ENCODE results near the gene ENO2. TPM values are rescaled to one million over a fixed set of nuclear protein-coding genes. Genes with fewer than 3 reads are reported as not detected.

The ENO2 gene
- total and polyA plus RNA-seq, 2 donors (not counting 1 experiment from before 2014, with no cell fraction given), result 20.3 to 43.0 TPM

DNA sequence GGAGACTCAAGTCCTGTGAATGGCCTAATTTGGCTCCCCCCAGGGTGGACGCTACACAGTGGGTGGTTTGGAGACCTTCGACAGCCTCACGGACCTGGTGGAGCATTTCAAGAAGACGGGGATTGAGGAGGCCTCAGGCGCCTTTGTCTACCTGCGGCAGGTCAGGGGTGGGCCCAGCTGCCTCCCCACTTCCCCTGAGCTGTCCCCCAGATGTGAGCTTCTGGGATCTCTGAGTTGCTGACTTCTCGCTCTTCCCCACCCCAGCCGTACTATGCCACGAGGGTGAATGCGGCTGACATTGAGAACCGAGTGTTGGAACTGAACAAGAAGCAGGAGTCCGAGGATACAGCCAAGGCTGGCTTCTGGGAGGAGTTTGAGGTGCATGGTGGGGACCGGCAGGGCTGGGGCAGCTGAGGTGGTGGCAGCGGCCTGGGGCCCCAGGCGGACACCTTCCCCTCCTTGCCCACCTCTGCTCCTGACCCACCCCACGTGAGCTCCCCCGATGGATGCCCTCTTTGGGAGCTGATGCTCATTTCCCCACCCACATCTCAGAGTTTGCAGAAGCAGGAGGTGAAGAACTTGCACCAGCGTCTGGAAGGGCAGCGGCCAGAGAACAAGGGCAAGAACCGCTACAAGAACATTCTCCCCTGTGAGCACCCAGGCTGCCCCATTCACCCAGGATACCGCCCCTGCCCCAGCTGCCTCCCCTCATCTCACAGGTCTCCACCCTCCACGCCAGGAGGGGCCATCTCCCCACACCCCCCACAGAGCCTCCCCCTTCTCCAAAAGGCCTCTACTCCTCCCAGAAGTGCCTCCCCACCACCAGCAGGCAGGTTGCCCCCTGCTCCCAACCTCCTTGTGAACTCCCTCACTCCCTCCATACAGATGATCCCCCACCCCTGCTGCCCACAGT is 41.0 kb downstream of the ENO2 start:
- Histone ChIP-seq H3K9me3 (ENCODE audit: control insufficient read depth, insufficient read depth, low read depth, low read length) (no peaks in the 10 kb centered on the region), H4K20me1 (ENCODE audit: control insufficient read depth, extremely low read depth, insufficient read depth, low read length) (no peaks in the 10 kb centered on the region), H3K27me3 (ENCODE audit: control insufficient read depth, insufficient read depth, low read length) (no peaks in the 10 kb centered on the region), H3K36me3 (ENCODE audit: control insufficient read depth, insufficient read depth, low read length) (no peaks in the 10 kb centered on the region), H3K4me2 (ENCODE audit: extremely low read depth, insufficient read depth, low read length) (no peak overlapping the region), H3K4me1 (ENCODE audit: control insufficient read depth, extremely low read depth, insufficient read depth, low read length) (no peaks in the 10 kb centered on the region), H2AFZ (ENCODE audit: low read length) (no peak overlapping the region), H3K4me3 (replicated peaks in 1 of 4; ENCODE audit: control extremely low read depth in 1 of 4, insufficient read depth in 1 of 4, low read depth in 3 of 4, low read length in 4 of 4) (no peak overlapping the region), H3K9ac (ENCODE audit: insufficient read depth, low read length) (no peak overlapping the region), H3K79me2 (ENCODE audit: control insufficient read depth, insufficient read depth, low read length) (no peaks in the 10 kb centered on the region), H3K27ac (ENCODE audit: insufficient read depth, low read length) (no peak overlapping the region)
- TF ChIP-seq, protein P1, sequence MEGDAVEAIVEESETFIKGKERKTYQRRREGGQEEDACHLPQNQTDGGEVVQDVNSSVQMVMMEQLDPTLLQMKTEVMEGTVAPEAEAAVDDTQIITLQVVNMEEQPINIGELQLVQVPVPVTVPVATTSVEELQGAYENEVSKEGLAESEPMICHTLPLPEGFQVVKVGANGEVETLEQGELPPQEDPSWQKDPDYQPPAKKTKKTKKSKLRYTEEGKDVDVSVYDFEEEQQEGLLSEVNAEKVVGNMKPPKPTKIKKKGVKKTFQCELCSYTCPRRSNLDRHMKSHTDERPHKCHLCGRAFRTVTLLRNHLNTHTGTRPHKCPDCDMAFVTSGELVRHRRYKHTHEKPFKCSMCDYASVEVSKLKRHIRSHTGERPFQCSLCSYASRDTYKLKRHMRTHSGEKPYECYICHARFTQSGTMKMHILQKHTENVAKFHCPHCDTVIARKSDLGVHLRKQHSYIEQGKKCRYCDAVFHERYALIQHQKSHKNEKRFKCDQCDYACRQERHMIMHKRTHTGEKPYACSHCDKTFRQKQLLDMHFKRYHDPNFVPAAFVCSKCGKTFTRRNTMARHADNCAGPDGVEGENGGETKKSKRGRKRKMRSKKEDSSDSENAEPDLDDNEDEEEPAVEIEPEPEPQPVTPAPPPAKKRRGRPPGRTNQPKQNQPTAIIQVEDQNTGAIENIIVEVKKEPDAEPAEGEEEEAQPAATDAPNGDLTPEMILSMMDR (conservative IDR thresholded peaks at IDR 0.05 in 1 of 2, IDR thresholded peaks at IDR 0.05 in 1 of 2; ENCODE audit: low read depth in 1 of 2, low read length in 2 of 2), result no peak
- DNase-seq (ENCODE audit: low read depth in 2 of 2), result no peak

DNA sequence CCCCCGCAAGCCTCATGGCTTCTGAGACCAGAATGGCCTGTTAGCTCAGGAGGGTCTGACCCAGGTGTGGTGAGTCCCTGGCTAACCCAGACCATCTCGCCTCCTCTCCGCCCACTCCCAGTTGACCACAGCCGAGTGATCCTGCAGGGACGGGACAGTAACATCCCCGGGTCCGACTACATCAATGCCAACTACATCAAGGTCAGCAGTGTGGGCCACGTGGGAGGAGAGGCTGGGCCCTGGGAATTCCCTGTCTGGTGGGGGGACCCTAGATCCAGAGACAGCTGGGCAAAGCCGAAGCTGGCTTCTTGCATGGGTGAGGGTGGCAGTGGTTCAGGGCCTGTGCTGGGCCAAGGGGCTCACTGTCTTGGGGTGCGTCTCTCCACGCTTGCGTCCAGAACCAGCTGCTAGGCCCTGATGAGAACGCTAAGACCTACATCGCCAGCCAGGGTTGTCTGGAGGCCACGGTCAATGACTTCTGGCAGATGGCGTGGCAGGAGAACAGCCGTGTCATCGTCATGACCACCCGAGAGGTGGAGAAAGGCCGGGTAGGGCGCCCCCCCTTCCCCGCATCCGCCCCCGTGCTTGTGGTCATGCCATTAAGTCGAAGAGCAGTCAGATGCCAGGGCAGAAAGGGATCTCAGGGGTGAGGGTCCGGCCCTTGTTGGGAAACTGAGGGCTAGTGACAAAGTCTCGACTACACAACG is 41.8 kb downstream of the ENO2 start:
- Histone ChIP-seq H2AFZ (ENCODE audit: low read length) (no peak overlapping the region), H3K4me1 (ENCODE audit: control insufficient read depth, extremely low read depth, insufficient read depth, low read length) (no peaks in the 10 kb centered on the region), H3K9ac (ENCODE audit: insufficient read depth, low read length) (no peak overlapping the region), H3K9me3 (ENCODE audit: control insufficient read depth, insufficient read depth, low read depth, low read length) (no peaks in the 10 kb centered on the region), H3K79me2 (ENCODE audit: control insufficient read depth, insufficient read depth, low read length) (no peaks in the 10 kb centered on the region), H3K27me3 (ENCODE audit: control insufficient read depth, insufficient read depth, low read length) (no peaks in the 10 kb centered on the region), H3K27ac (ENCODE audit: insufficient read depth, low read length) (no peak overlapping the region), H3K36me3 (ENCODE audit: control insufficient read depth, insufficient read depth, low read length) (no peaks in the 10 kb centered on the region), H4K20me1 (ENCODE audit: control insufficient read depth, extremely low read depth, insufficient read depth, low read length) (no peaks in the 10 kb centered on the region), H3K4me3 (replicated peaks in 1 of 4; ENCODE audit: control extremely low read depth in 1 of 4, insufficient read depth in 1 of 4, low read depth in 3 of 4, low read length in 4 of 4) (no peak overlapping the region), H3K4me2 (ENCODE audit: extremely low read depth, insufficient read depth, low read length) (no peak overlapping the region)
- no peak for TF ChIP-seq EZH2 (IDR thresholded peaks at IDR 0.05; ENCODE audit: low read length, missing control alignments)
- TF ChIP-seq, protein P1 (conservative IDR thresholded peaks at IDR 0.05 in 1 of 2, IDR thresholded peaks at IDR 0.05 in 1 of 2; ENCODE audit: low read depth in 1 of 2, low read length in 2 of 2), result no peak
- no peak for DNase-seq (ENCODE audit: low read depth in 2 of 2)

DNA sequence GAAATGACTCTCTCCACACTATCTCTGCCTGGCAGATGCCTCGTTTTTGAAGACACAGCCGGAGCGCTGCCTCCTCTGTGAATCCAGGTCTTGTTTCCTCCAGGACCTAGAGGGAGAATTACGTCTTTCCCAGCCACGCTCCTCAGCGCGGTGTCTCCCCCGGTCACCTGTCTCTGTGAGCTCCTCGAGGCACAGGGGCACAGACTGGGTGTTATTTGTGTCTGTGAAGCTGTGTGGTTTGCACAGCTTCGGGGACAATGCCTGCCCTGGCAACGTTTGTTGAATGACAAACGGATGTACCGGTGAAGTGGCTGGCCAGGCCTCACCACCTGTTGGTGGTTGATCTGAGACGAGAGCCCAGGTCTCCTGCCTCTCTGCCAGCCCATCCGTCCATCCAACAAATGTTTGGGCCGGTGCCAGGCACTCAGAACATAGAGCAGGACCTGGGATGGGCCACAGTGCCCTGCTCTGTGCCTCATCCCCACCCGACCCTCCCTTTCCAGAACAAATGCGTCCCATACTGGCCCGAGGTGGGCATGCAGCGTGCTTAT is 42.8 kb downstream of the ENO2 start:
- Histone ChIP-seq H3K27me3 (ENCODE audit: control insufficient read depth, insufficient read depth, low read length) (no peaks in the 10 kb centered on the region), H4K20me1 (ENCODE audit: control insufficient read depth, extremely low read depth, insufficient read depth, low read length) (no peaks in the 10 kb centered on the region), H3K9me3 (ENCODE audit: control insufficient read depth, insufficient read depth, low read depth, low read length) (no peaks in the 10 kb centered on the region), H3K4me3 (replicated peaks in 1 of 4; ENCODE audit: control extremely low read depth in 1 of 4, insufficient read depth in 1 of 4, low read depth in 3 of 4, low read length in 4 of 4) (no peak overlapping the region), H3K79me2 (ENCODE audit: control insufficient read depth, insufficient read depth, low read length) (no peaks in the 10 kb centered on the region), H2AFZ (ENCODE audit: low read length) (no peak overlapping the region), H3K36me3 (ENCODE audit: control insufficient read depth, insufficient read depth, low read length) (no peaks in the 10 kb centered on the region), H3K9ac (ENCODE audit: insufficient read depth, low read length) (no peak overlapping the region), H3K4me1 (ENCODE audit: control insufficient read depth, extremely low read depth, insufficient read depth, low read length) (peaks cover 1% of the 10 kb centered on the region), H3K4me2 (ENCODE audit: extremely low read depth, insufficient read depth, low read length) (no peak overlapping the region), H3K27ac (ENCODE audit: insufficient read depth, low read length) (no peak overlapping the region)
- TF ChIP-seq, protein P1 (conservative IDR thresholded peaks at IDR 0.05 in 1 of 2, IDR thresholded peaks at IDR 0.05 in 1 of 2; ENCODE audit: low read depth in 1 of 2, low read length in 2 of 2), result no peak
- no peak for TF ChIP-seq EZH2 (IDR thresholded peaks at IDR 0.05; ENCODE audit: low read length, missing control alignments)
- no peak for DNase-seq (ENCODE audit: low read depth in 2 of 2)

Data from fibroblast of lung (primary cell).